OCI-LY3 (cell line): ENCODE results near the gene MGAT3.

Source experiments
- CTCF ChIP-seq: fragments of 200-600, 300-600 bp; sonication (generic); IDR thresholded peaks from 2 replicates; pipeline ENCODE4 v1.5.1; 2014; ENCODE audit warnings: antibody characterized with exemption, low read length, low read depth
- EZH2phosphoT487 ChIP-seq: fragments of 200-600 bp; shearing (Covaris generic); IDR thresholded peaks from 2 replicates; pipeline ENCODE4 v1.6.1; 2018; ENCODE audit warnings: antibody characterized with exemption, mixed run types, low read depth

GRCh38 chr22:39513791-39514190 lies 57.0 kb downstream of the MGAT3 start:
- TF ChIP-seq CTCF (no peak), EZH2phosphoT487 (no peak)
